NCI-H69 (cell line): ENCODE data around the gene TMEM123.

ENCODE experiments used
- DNase-seq: peaks from one replicate; lab custom pipeline; 2025; lab: John Stamatoyannopoulos, UW

Gene TMEM123

GRCh38 chr11:102471474-102471873 lies 18.9 kb upstream of the TMEM123 start:
- DNase-seq: peak; percentile 36

- no peak for DNase-seq
Observed at GRCh38 chr11:102470251-102470650, 17.7 kb upstream of the TMEM123 start.

GRCh38 chr11:102469196-102469821 lies 16.7 kb upstream of the TMEM123 start:
- no peak for DNase-seq

GRCh38 chr11:102468616-102469195 lies 16.1 kb upstream of the TMEM123 start:
- no peak for DNase-seq

- DNase-seq: no peak
Observed at GRCh38 chr11:102467853-102468580, 15.5 kb upstream of the TMEM123 start.

- DNase-seq: no peak
Observed at GRCh38 chr11:102467080-102467708, 14.6 kb upstream of the TMEM123 start.

GRCh38 chr11:102465696-102466095 lies 13.1 kb upstream of the TMEM123 start:
- no peak for DNase-seq

- DNase-seq: no peak
Observed at GRCh38 chr11:102464859-102465500, 12.4 kb upstream of the TMEM123 start.

- DNase-seq: no peak
Observed at GRCh38 chr11:102464037-102464436, 11.5 kb upstream of the TMEM123 start.

GRCh38 chr11:102462610-102463009 lies 10.0 kb upstream of the TMEM123 start:
- DNase-seq: no peak

- no peak for DNase-seq
Observed at GRCh38 chr11:102459393-102459792, 6.8 kb upstream of the TMEM123 start.

- no peak for DNase-seq
Observed at GRCh38 chr11:102458548-102458947, 6.0 kb upstream of the TMEM123 start.

- peak; percentile 84 for DNase-seq
Observed at GRCh38 chr11:102457865-102458264, 5.3 kb upstream of the TMEM123 start.

GRCh38 chr11:102457056-102457677 lies 4.6 kb upstream of the TMEM123 start:
- peak; percentile 34 for DNase-seq

- DNase-seq: no peak
Observed at GRCh38 chr11:102456381-102456780, 3.8 kb upstream of the TMEM123 start.

- DNase-seq: no peak
Observed at GRCh38 chr11:102453921-102454320, 1.4 kb upstream of the TMEM123 start.

GRCh38 chr11:102453302-102453695 lies 734 bp upstream of the TMEM123 start:
- peak; percentile 78 for DNase-seq

GRCh38 chr11:102451681-102452460 lies 694 bp downstream of the TMEM123 start:
- peak; percentile 90 for DNase-seq

GRCh38 chr11:102451041-102451680 lies 1.4 kb downstream of the TMEM123 start:
- peak; percentile 24 for DNase-seq
